Lung (tissue), 12 donors: ENCODE data around the gene KLHL29. TPM values are rescaled to one million over a fixed set of nuclear protein-coding genes. Genes with fewer than 3 reads are reported as not detected.

ENCODE experiments used
- ATAC-seq: fragments of 200-7000 bp; cut with Tn5 transposase; one replicate; pipeline ENCODE4 v1.9.1; 2020; ENCODE audit warnings: moderate number of reproducible peaks; ENCODE audit not compliant: insufficient read depth, low FRiP score
- DNase-seq, 3 donors: peaks; one replicate each; pipeline ENCODE4 v3.0.0-alpha.2; 2013 to 2017
- H3K27ac ChIP-seq, 2 donors: one replicate each; pipeline ENCODE4 v1.5.1; 2013; ENCODE audit warnings: mild to moderate bottlenecking in 2 of 2, moderate library complexity in 2 of 2, control low read depth in 1 of 2, inconsistent platforms in 1 of 2, low read depth in 1 of 2, low read length in 1 of 2
- H3K27me3 ChIP-seq, 3 donors: one replicate each; pipeline ENCODE4 v1.5.1; 2013; ENCODE audit warnings: low read length in 2 of 3; ENCODE audit not compliant: control insufficient read depth in 3 of 3, insufficient read depth in 3 of 3
- H3K36me3 ChIP-seq, 4 donors: one replicate each; pipeline ENCODE4 v1.5.1; 2013; ENCODE audit warnings: low read length in 4 of 4, mild to moderate bottlenecking in 1 of 4, moderate library complexity in 1 of 4; ENCODE audit not compliant: control insufficient read depth in 4 of 4, insufficient read depth in 4 of 4
- H3K4me1 ChIP-seq, 5 donors: one replicate each; pipeline ENCODE4 v1.5.1; 2013; ENCODE audit warnings: low read length in 5 of 5, mild to moderate bottlenecking in 2 of 5, moderate library complexity in 1 of 5; ENCODE audit not compliant: control insufficient read depth in 5 of 5, insufficient read depth in 5 of 5
- H3K4me3 ChIP-seq: one replicate; pipeline ENCODE4 v1.5.1; 2013; ENCODE audit warnings: mild to moderate bottlenecking, control low read depth, moderate library complexity
- H3K9ac ChIP-seq, 2 donors: one replicate each; pipeline ENCODE4 v1.5.1; 2013; ENCODE audit warnings: low read length in 2 of 2, control low read depth in 1 of 2; ENCODE audit not compliant: insufficient read depth in 1 of 2
- H3K9me3 ChIP-seq, 4 donors: one replicate each; pipeline ENCODE4 v1.5.1; 2013; ENCODE audit warnings: low read length in 3 of 4, mild to moderate bottlenecking in 1 of 4, moderate library complexity in 1 of 4; ENCODE audit not compliant: control insufficient read depth in 4 of 4, insufficient read depth in 3 of 4
- CTCF ChIP-seq: IDR thresholded peaks from 2 replicates; pipeline ENCODE4 v1.5.1; 2012; ENCODE audit warnings: mild to moderate bottlenecking; ENCODE audit errors: control extremely low read depth, extremely low read depth
- WGBS, 2 donors: extraction: QIAGEN DNeasy Blood & Tissue Kit; methylation state at CpG; one replicate each; pipeline ENCODE4 v1.1.7; 2013; 5-methylcytosine and 5-hydroxymethylcytosine counted together
- polyA plus RNA-seq, 2 donors: library from polyadenylated mRNA; stranded (reverse); fragments of 200-250 nt; gene quantifications; one replicate each; pipeline ENCODE4 v1.2.1, GENCODE V29; 2013
- total RNA-seq, 2 donors: library from RNA; depleted of rRNA in 1 of 2; stranded (reverse); fragments of >200 nt in 1 of 2; gene quantifications; one replicate each; pipeline ENCODE4 v1.2.1, GENCODE V29; 2014 to 2021
- donor health status: control.
- donor health status: control.
- donor health status: Bipolar disorder and iron deficiency.
- donor health status: healthy.
- donor health status: DM: yes; HTN: yes; CAD: no.

The KLHL29 gene
- total and polyA plus RNA-seq, 4 donors, result 2.7 to 16.2 (median 3.5) TPM

- ATAC-seq, result no peak
- no peak overlapping the region for H3K4me3 ChIP-seq
- H3K27ac ChIP-seq, result no peak overlapping the region
- WGBS, 2 donors, result 75 to 79% methylated on average over 2 of the region's 2 CpGs
- H3K9me3 ChIP-seq, result no peaks in the 10 kb centered on the region
- no peak for DNase-seq
- H3K4me1 ChIP-seq, result peaks cover 0 to 7% (median 0%) of the 10 kb centered on the region in 5 donors
- no peak overlapping the region for H3K9ac ChIP-seq
- TF ChIP-seq CTCF, result no peak
- no peaks in the 10 kb centered on the region for H3K27me3 ChIP-seq
- H3K36me3 ChIP-seq, result no peaks in the 10 kb centered on the region
Measured at GRCh38 chr2:23589739-23590138, 204.8 kb downstream of the KLHL29 start.

- Histone ChIP-seq H3K27ac (no peak overlapping the region), H3K9ac (no peak overlapping the region), H3K36me3 (no peaks in the 10 kb centered on the region), H3K27me3 (no peaks in the 10 kb centered on the region), H3K9me3 (no peaks in the 10 kb centered on the region), H3K4me1 (peaks cover 0 to 6% (median 0%) of the 10 kb centered on the region in 5 donors), H3K4me3 (no peak overlapping the region)
- WGBS, 2 donors, result 87 to 89% methylated on average over 14 of the region's 14 CpGs
- ATAC-seq (no peak), DNase-seq (no peak)
- TF ChIP-seq CTCF, result no peak
Measured at GRCh38 chr2:23590241-23590869, 205.4 kb downstream of the KLHL29 start.

GRCh38 chr2:23591111-23591510 lies 206.1 kb downstream of the KLHL29 start:
- no peaks in the 10 kb centered on the region for H3K9me3 ChIP-seq
- no peak for TF ChIP-seq CTCF
- H3K27ac ChIP-seq, result no peak overlapping the region
- DNase-seq (no peak), ATAC-seq (no peak)
- H3K36me3 ChIP-seq, result no peaks in the 10 kb centered on the region
- no peaks in the 10 kb centered on the region for H3K27me3 ChIP-seq
- no peak overlapping the region for H3K4me3 ChIP-seq
- H3K9ac ChIP-seq, result no peak overlapping the region
- H3K4me1 ChIP-seq, result peaks cover 0 to 6% (median 0%) of the 10 kb centered on the region in 5 donors
- 51 to 55% methylated on average over 7 of the region's 7 CpGs for WGBS, 2 donors

GRCh38 chr2:23592061-23592685 lies 207.2 kb downstream of the KLHL29 start:
- H3K27me3 ChIP-seq, result no peaks in the 10 kb centered on the region
- no peak overlapping the region for H3K4me3 ChIP-seq
- no peak overlapping the region for H3K9ac ChIP-seq
- WGBS, 2 donors, result 96 to 98% methylated on average over 9 of the region's 9 CpGs
- H3K9me3 ChIP-seq, result no peaks in the 10 kb centered on the region
- ATAC-seq, result no peak
- TF ChIP-seq CTCF, result no peak
- H3K27ac ChIP-seq, result no peak overlapping the region
- H3K36me3 ChIP-seq, result no peaks in the 10 kb centered on the region
- peaks cover 0 to 7% (median 0%) of the 10 kb centered on the region in 5 donors for H3K4me1 ChIP-seq
- DNase-seq, result no peak
